H9 (cell line): Measurements from ENCODE around the gene RGS16. TPM values are rescaled to one million over a fixed set of nuclear protein-coding genes. Genes with fewer than 3 reads are reported as not detected.

Experiments used
- DNase-seq: peaks from one replicate; pipeline ENCODE4 v3.0.0-alpha.2; 2017
- H2AFZ ChIP-seq: one replicate; pipeline ENCODE4 v1.6.1; 2013; ENCODE audit warnings: mild to moderate bottlenecking, low read length, control low read depth, moderate library complexity
- H2AK5ac ChIP-seq: 2 replicates; pipeline ENCODE4 v1.6.1; 2013; ENCODE audit warnings: low read length, control low read depth, mixed read lengths; ENCODE audit not compliant: insufficient read length
- H2BK120ac ChIP-seq: one replicate; pipeline ENCODE4 v1.6.1; 2013; ENCODE audit warnings: low read depth, mild to moderate bottlenecking, low read length, control low read depth, inconsistent platforms; ENCODE audit not compliant: poor library complexity, severe bottlenecking
- H2BK12ac ChIP-seq: 2 replicates; pipeline ENCODE4 v1.6.1; 2013; ENCODE audit warnings: low read length, control low read depth, mixed read lengths, low read depth; ENCODE audit not compliant: insufficient read length
- H2BK15ac ChIP-seq: 2 replicates; pipeline ENCODE4 v1.6.1; 2013; ENCODE audit warnings: low read depth, low read length, control low read depth
- H2BK20ac ChIP-seq: one replicate; pipeline ENCODE4 v1.6.1; 2013; ENCODE audit warnings: low read depth, mild to moderate bottlenecking, low read length, control low read depth, inconsistent platforms; ENCODE audit not compliant: poor library complexity, severe bottlenecking
- H2BK5ac ChIP-seq: 2 replicates; pipeline ENCODE4 v1.6.1; 2013; ENCODE audit warnings: low read length, control low read depth, mixed read lengths; ENCODE audit not compliant: insufficient read length
- H3K14ac ChIP-seq: 2 replicates; pipeline ENCODE4 v1.6.1; 2013; ENCODE audit warnings: low read length, control low read depth; ENCODE audit not compliant: insufficient read depth
- H3K18ac ChIP-seq: 2 replicates; pipeline ENCODE4 v1.6.1; 2013; ENCODE audit warnings: low read depth, mild to moderate bottlenecking, mixed read lengths, low read length, control low read depth; ENCODE audit not compliant: insufficient read length
- H3K23ac ChIP-seq: 2 replicates; pipeline ENCODE4 v1.6.1; 2013; ENCODE audit warnings: low read length, control low read depth, mixed read lengths, low read depth; ENCODE audit not compliant: insufficient read length
- H3K23me2 ChIP-seq: 2 replicates; pipeline ENCODE4 v1.6.1; 2013; ENCODE audit warnings: low read depth, mild to moderate bottlenecking, mixed read lengths, low read length, control low read depth; ENCODE audit not compliant: insufficient read length, poor library complexity, severe bottlenecking
- H3K27ac ChIP-seq: 2 replicates; pipeline ENCODE4 v1.5.1; 2013; ENCODE audit warnings: low read length, control low read depth, mixed read lengths, low read depth; ENCODE audit not compliant: insufficient read length
- H3K27me3 ChIP-seq: 2 replicates; pipeline ENCODE4 v1.6.1; 2013; ENCODE audit warnings: low read length, control low read depth, inconsistent platforms; ENCODE audit not compliant: insufficient read depth
- H3K4ac ChIP-seq: 2 replicates; pipeline ENCODE4 v1.6.1; 2013; ENCODE audit warnings: low read depth, mild to moderate bottlenecking, control low read depth, inconsistent platforms, low read length, moderate library complexity
- H3K4me1 ChIP-seq: 2 replicates; pipeline ENCODE4 v1.6.1; 2013; ENCODE audit warnings: low read length, control low read depth, inconsistent platforms; ENCODE audit not compliant: insufficient read depth
- H3K4me2 ChIP-seq: 2 replicates; pipeline ENCODE4 v1.6.1; 2013; ENCODE audit warnings: low read length, control low read depth, mixed read lengths; ENCODE audit not compliant: insufficient read length, insufficient read depth
- H3K56ac ChIP-seq: 2 replicates; pipeline ENCODE4 v1.6.1; 2013; ENCODE audit warnings: low read depth, mild to moderate bottlenecking, mixed read lengths, low read length, control low read depth; ENCODE audit not compliant: insufficient read length
- H3K79me1 ChIP-seq: 2 replicates; pipeline ENCODE4 v1.6.1; 2013; ENCODE audit warnings: low read depth, mild to moderate bottlenecking, moderate library complexity, low read length, control low read depth, inconsistent platforms; ENCODE audit not compliant: insufficient read depth, poor library complexity, severe bottlenecking
- H3K79me2 ChIP-seq: 2 replicates; pipeline ENCODE4 v1.6.1; 2013; ENCODE audit warnings: low read length, control low read depth, inconsistent platforms; ENCODE audit not compliant: insufficient read depth
- H3K9ac ChIP-seq: 2 replicates; pipeline ENCODE4 v1.6.1; 2013; ENCODE audit warnings: low read length, control low read depth, mixed read lengths; ENCODE audit not compliant: insufficient read length; ENCODE audit errors: extremely low read depth
- H3K9me3 ChIP-seq: one replicate; pipeline ENCODE4 v1.6.1; 2013; ENCODE audit warnings: low read depth, low read length, inconsistent platforms; ENCODE audit not compliant: control insufficient read depth
- H3T11ph ChIP-seq: one replicate; pipeline ENCODE4 v1.6.1; 2013; ENCODE audit warnings: mild to moderate bottlenecking, low read length, control low read depth, inconsistent platforms
- H4K20me1 ChIP-seq: one replicate; pipeline ENCODE4 v1.6.1; 2013; ENCODE audit not compliant: control insufficient read depth, insufficient read length, insufficient read depth
- H4K5ac ChIP-seq: 2 replicates; pipeline ENCODE4 v1.6.1; 2013; ENCODE audit warnings: low read depth, mild to moderate bottlenecking, mixed read lengths, low read length, control low read depth; ENCODE audit not compliant: insufficient read length
- H4K8ac ChIP-seq: replicated peaks from 2 replicates; pipeline ENCODE4 v1.6.1; 2013; ENCODE audit warnings: low read length, control low read depth, mixed read lengths, low read depth; ENCODE audit not compliant: insufficient read length
- H4K91ac ChIP-seq: 2 replicates; pipeline ENCODE4 v1.6.1; 2013; ENCODE audit warnings: low read depth, mild to moderate bottlenecking, moderate library complexity, mixed read lengths, low read length, control low read depth; ENCODE audit not compliant: insufficient read length
- H3K27ac Mint-ChIP-seq, 3 experiments: 2 replicates in 2 of 3; 3 replicates in 1 of 3; pipeline ENCODE4 v1.8.0; 2020 to 2021; ENCODE audit warnings: mixed read lengths in 3 of 3, mild to moderate bottlenecking in 1 of 3, moderate library complexity in 1 of 3
- H3K27me3 Mint-ChIP-seq: 2 replicates; pipeline ENCODE4 v1.8.0; 2021; ENCODE audit warnings: low read depth, mild to moderate bottlenecking, moderate library complexity, mixed read lengths
- H3K36me3 Mint-ChIP-seq, 3 experiments: 2 replicates in 2 of 3; 3 replicates in 1 of 3; pipeline ENCODE4 v1.8.0; 2020 to 2021; ENCODE audit warnings: low read depth in 3 of 3, mixed read lengths in 3 of 3; ENCODE audit not compliant: insufficient read depth in 1 of 3
- H3K4me1 Mint-ChIP-seq, 2 experiments: 2 replicates each; pipeline ENCODE4 v1.8.0; 2020; ENCODE audit warnings: mixed read lengths in 2 of 2
- H3K4me3 Mint-ChIP-seq, 2 experiments: 2 replicates in 1 of 2; 3 replicates in 1 of 2; pipeline ENCODE4 v1.8.0; 2020 to 2021; ENCODE audit warnings: mild to moderate bottlenecking in 2 of 2, mixed read lengths in 2 of 2, moderate library complexity in 1 of 2
- H3K9me3 Mint-ChIP-seq, 2 experiments: 2 replicates in 1 of 2; 3 replicates in 1 of 2; pipeline ENCODE4 v1.8.0; 2020; ENCODE audit warnings: mild to moderate bottlenecking in 2 of 2, mixed read lengths in 2 of 2, moderate library complexity in 1 of 2
- WGBS: extraction: QIAGEN DNeasy Blood & Tissue Kit; methylation state at CpG from one replicate; pipeline ENCODE4 v1.1.7; 2013; ENCODE audit warnings: missing lambda C conversion rate, low lambda C conversion rate, mixed read lengths; ENCODE audit not compliant: insufficient read length; ENCODE audit errors: extremely low coverage; 5-methylcytosine and 5-hydroxymethylcytosine counted together
- total RNA-seq: library from RNA; stranded (reverse); gene quantifications from 2 replicates; pipeline ENCODE4 v1.2.1, GENCODE V29; 2021
- TF ChIP-seq, protein P1 (sequence below): fragments of 200-600 bp; sonication (generic); conservative IDR thresholded peaks from 3 replicates; pipeline ENCODE4 v1.8.0; 2021; ENCODE audit warnings: antibody characterized with exemption, mild to moderate bottlenecking

Gene RGS16
- total RNA-seq, 1 experiment from 2014 or later: 6.9 TPM

- Mint-ChIP-seq H3K36me3 (no peaks in the 10 kb centered on the region), H3K4me1 (peaks cover 34 to 44% of the 10 kb centered on the region in 2 experiments), H3K4me3 (no peak overlapping the region), H3K9me3 (no peaks in the 10 kb centered on the region), H3K27me3 (no peaks in the 10 kb centered on the region; the same call in 1 of the 2 replicates), H3K27ac (peak overlapping the region in 1 of 3 experiments; percentile 6; a peak in 1 of 7 replicates)
- no peak overlapping the region for H4K5ac ChIP-seq
- H4K8ac ChIP-seq: no peak overlapping the region
- no peaks in the 10 kb centered on the region for H3K9me3 ChIP-seq
- H3K4ac ChIP-seq: no peak overlapping the region
- H2AK5ac ChIP-seq: no peak overlapping the region
- DNase-seq: no peak
- no peak overlapping the region for H3K4me2 ChIP-seq
- H2BK120ac ChIP-seq: no peak overlapping the region
- H3K23me2 ChIP-seq: no peaks in the 10 kb centered on the region
- H2BK15ac ChIP-seq: no peak overlapping the region
- 67% methylated on average over 1 of the region's 1 CpG for WGBS
- peaks cover 6% of the 10 kb centered on the region; the same call in 1 of the 2 replicates for H3K4me1 ChIP-seq
- no peak overlapping the region for H3K56ac ChIP-seq
- TF ChIP-seq, protein P1, sequence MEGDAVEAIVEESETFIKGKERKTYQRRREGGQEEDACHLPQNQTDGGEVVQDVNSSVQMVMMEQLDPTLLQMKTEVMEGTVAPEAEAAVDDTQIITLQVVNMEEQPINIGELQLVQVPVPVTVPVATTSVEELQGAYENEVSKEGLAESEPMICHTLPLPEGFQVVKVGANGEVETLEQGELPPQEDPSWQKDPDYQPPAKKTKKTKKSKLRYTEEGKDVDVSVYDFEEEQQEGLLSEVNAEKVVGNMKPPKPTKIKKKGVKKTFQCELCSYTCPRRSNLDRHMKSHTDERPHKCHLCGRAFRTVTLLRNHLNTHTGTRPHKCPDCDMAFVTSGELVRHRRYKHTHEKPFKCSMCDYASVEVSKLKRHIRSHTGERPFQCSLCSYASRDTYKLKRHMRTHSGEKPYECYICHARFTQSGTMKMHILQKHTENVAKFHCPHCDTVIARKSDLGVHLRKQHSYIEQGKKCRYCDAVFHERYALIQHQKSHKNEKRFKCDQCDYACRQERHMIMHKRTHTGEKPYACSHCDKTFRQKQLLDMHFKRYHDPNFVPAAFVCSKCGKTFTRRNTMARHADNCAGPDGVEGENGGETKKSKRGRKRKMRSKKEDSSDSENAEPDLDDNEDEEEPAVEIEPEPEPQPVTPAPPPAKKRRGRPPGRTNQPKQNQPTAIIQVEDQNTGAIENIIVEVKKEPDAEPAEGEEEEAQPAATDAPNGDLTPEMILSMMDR: no peak
- H4K91ac ChIP-seq: no peak overlapping the region
- no peaks in the 10 kb centered on the region for H3K79me2 ChIP-seq
- H2BK5ac ChIP-seq: no peak overlapping the region
- H2BK20ac ChIP-seq: no peak overlapping the region
- H3K9ac ChIP-seq: no peak overlapping the region
- H3K23ac ChIP-seq: no peak overlapping the region
- no peaks in the 10 kb centered on the region for H3K79me1 ChIP-seq
- no peak overlapping the region for H3T11ph ChIP-seq
- H3K18ac ChIP-seq: no peak overlapping the region
- no peak overlapping the region for H3K27ac ChIP-seq
- H2AFZ ChIP-seq: no peak overlapping the region
- no peak overlapping the region for H3K14ac ChIP-seq
- no peak overlapping the region for H2BK12ac ChIP-seq
- H3K27me3 ChIP-seq: no peaks in the 10 kb centered on the region
- no peaks in the 10 kb centered on the region for H4K20me1 ChIP-seq
These were observed 27.8 kb upstream of the RGS16 start for GRCh38 chr1:182631954-182632353.
